EL (cell line): ENCODE results near the gene NEDD9.

Experiments used
- DNase-seq: peaks from one replicate; pipeline ENCODE4 v3.0.0-alpha.2; 2016

Gene NEDD9

GRCh38 chr6:11200356-11200755 is 32.1 kb downstream of the NEDD9 start:
- peak; percentile 70 for DNase-seq

DNA sequence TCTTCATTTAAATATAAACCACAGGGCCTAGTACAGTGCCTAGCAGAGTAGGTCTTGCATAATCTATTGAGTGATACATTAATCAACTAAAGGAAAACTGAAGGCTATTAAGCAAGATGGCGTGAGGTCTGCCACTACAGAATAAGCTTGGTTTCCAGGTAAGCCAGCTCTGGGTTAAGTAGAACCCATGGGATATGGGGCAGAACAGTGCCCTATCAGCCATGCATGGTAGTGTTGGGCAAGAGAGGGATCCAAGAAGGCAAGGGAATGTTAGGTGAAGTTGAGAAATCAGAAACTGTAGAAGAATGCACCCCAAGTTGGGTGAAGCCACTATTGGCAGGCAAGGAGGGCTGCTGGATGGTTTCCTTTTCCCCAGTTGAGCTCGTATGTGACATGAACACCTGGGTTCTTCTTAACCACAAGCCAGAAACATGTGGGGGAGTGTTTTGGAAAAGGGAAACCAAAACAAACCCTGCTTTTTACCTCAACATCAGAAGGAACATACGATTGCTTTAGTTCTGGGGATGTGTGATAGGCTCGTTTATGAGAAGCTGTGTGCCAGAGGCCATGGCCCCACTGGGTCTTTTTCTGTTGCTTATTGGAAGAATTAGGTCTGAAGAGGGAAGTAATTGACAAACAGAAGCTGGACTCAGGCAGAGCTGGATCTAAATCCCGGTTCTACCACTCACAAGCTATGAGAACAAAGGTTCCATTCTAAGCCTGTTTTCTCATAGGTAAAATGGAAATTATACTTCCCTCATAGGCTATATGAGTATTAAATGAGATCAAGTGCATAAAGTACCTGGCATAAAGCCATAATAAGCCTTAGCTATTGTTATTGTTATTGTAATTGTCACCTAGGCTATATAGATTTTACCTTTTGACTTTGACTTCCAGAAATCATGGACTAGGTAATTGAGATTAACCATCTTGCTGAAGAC is 33.5 kb downstream of the NEDD9 start:
- DNase-seq: no peak

DNA sequence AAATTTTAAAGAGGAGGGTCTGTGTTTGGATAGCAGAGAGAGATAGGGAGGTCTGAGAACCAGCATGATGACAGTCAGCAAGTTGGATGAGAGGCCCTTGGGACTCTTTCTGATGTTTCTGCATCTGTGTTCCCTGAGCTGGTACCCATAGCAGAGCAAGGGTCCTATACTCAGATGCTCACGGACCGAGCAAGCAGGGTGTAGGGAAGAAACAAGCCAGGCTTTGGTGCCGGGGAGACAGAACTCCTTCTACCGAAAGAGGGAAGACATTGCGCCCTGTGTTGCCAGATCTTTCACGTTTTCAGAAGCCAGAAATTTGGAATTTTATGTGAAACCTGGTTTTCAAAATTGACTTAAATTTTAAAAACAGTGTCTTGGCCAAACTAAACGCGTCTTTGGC is 34.6 kb downstream of the NEDD9 start:
- DNase-seq: no peak

DNA sequence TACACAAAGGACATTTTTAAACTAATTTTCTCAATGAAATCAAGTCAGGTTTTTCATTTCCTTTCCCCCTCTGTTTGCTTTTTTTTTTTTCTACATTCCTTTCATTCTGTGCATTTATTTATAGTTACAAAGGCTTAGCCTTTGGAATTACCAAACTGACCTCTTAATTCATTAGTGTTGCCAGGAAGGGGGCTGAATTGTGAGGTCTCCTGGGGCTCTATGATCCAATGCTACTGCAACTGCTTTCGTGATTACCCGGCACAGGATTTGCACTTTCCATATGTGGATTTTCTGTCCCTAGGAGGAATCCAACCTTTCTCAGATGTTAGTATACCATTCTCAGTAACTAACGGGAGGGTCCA is 35.3 kb downstream of the NEDD9 start:
- peak; percentile 91 for DNase-seq

DNA sequence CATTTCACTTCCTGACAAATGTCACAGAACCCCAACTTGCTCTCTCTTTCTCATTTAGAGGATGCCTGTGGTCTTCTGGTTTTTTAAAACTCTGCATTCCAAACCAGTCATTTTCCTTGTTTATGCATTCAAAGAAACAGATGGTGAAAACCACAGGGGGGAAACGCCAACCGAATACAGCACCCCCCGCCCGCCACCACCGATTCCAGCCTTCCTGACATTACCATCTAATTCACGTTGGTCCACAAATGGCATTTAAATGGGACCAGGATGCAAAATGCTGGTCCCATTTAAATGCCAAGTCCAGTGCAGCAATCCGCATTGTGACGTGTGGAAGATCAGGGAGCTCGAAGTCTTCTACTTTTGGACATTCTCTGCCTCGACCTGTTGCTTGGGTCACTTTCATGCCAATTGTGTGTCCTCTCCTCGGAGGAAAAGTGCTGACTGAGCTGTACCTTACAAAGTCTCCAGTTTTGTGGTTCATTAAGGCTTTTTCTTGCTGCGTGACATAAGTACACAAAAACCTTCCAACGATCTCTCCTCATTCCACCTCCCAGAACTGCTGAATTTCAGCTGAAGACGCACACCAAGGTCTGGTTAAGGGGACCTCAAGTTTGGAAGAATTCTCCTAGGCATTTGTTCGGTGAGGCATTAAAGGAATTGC is 35.8 kb downstream of the NEDD9 start:
- DNase-seq: peak; percentile 94

DNA sequence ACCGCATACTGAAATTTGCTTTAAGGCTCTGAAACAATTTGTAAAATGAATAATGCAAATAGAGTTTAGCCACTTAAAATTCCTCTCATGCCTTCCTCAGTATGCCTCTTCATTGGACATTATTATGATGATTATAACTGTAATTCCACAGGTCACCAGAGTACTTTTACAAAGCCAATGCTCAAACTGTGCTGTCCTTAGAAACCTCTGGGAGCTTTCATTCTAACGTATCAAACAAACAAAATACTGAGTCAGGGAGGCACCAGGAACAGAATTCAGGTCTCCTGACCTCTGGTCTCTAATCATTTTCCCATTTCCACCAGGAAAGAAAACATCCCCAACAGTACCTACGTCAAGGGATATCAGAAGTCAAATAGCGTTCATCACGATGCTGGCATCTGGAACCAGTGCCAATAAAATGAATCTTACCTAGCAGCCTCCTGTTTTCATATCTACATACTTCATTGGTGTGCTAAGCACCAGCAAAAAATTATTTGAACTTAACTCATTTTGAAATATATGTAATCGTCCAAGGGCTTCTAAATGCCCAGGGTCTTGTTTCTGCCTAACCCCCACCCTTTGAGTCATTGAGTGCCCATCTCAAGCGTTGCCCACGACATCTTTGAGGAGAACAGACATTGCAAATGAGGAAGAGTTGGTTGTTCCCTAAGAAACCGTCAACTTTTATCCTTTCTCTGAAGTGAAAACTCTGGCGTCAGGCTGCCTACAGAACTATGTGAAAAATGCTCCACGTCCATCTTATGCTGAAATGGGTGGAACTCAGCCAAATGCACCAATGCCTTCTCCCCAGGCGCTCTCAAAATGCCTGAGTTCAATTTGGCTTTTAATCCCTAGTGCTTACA is 37.9 kb downstream of the NEDD9 start:
- DNase-seq: peak; percentile 69

DNA sequence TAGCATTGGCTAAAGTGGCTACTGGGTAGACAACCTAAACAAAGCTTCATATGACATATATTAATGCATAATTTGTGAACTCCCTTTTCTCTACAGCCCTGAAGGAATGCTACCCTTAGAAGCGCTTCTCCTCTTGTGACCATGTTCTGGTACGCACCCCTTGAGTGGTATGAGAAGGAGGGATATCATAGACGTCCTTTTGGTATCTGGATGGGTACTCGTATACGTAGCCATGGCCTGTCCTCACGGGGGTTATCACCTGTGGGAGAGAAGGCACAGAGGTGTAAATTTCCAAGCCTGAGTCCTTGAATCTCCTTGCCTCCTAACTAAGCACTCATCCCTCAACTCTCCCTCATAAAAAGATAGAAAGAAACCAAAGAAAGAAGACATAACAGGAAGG is 39.0 kb downstream of the NEDD9 start:
- no peak for DNase-seq

DNA sequence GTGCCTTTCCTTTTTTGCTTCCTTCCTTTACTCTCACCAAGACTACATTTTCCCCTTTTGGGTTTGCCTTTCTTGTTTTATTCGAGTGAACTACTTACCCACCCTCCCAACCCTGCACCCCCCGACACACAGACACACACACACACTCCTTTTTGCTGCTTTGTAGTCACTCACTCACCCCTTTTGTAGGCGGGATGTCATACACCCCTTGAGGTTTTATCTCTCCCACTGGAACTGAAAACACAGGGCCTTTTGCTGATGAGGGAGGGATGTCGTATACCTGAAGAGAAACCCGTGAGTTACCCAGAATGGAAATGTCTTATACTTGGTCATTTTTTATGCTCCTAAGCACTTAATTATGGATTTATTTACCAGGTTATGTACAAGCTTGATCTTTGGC is 40.3 kb downstream of the NEDD9 start:
- no peak for DNase-seq

GRCh38 chr6:11190625-11191245 is 41.7 kb downstream of the NEDD9 start:
- DNase-seq: no peak

DNA sequence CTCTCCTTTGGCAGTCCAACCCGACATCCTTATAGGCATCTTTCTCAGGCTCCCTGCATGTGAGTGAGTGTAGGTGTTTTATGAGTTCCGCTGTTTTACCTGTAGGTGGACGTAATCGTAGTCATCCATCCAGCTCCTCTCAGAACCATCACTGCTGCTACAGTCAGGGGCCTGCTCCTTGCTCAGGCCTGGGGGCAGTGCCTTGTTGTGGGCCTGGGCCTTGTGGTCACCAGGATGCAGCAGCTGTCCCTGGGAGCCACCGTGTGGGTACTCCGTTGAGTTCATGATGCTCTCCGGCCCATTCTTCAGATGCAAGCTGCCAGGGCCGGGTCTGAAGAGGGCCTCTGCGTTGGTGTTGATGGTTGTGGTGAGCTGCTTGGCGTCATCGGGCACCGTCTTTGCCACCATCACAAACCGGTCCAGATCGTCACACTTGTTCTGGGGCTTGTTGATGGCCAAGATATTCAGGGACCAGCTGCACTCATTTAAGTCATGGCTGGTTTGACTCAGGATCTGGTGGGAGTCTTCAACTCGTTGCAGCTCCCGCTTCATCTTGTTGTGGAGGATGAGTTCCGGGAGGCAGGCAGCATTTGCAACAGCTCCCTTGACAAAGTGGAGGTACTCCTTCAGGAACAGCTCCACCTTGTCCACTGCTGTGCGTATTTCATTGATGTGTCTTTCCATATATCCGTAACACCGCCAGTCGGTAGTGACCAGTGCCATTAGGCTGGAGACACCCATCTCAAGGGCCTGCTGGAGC is 42.4 kb downstream of the NEDD9 start:
- DNase-seq: no peak

DNA sequence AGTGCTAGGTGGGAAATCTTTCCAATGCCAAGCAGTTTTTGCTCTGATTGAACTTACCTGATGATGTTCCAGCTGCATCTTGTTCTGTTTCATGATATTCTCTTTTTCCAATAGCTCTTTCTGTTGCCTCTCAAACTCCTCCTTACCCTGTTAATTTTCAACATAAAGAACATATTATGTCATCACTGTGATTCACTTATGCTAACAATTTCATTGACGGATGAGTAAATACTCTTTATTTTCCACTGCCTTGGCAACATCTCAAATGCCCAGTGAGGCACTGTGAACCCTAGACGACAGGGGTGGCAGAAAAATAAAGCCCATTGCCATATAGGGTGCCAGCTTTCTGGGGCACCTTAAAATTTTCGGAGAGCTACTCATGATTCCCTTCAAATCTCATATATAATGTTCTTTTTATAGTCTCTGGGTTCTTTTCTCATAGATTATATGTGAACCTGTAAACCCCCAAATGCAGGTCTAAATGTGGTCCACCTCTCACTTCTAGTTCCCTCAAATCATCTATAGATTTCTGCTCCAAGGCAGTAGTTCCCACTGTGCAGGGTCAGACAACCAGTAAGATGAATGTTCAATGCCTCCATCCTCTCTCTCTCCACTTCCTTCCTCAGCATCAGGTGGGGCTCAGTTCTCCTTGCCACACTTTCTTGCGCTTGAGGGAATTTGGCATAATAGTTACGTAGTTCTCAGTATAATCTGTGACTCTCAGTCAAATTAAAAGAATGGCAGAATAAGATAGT is 44.1 kb downstream of the NEDD9 start:
- DNase-seq: peak; percentile 55

- no peak for DNase-seq
Measured at GRCh38 chr6:11187301-11187700, 45.2 kb downstream of the NEDD9 start.

- no peak for DNase-seq
Measured at GRCh38 chr6:11185204-11185842, 47.1 kb downstream of the NEDD9 start.

DNA sequence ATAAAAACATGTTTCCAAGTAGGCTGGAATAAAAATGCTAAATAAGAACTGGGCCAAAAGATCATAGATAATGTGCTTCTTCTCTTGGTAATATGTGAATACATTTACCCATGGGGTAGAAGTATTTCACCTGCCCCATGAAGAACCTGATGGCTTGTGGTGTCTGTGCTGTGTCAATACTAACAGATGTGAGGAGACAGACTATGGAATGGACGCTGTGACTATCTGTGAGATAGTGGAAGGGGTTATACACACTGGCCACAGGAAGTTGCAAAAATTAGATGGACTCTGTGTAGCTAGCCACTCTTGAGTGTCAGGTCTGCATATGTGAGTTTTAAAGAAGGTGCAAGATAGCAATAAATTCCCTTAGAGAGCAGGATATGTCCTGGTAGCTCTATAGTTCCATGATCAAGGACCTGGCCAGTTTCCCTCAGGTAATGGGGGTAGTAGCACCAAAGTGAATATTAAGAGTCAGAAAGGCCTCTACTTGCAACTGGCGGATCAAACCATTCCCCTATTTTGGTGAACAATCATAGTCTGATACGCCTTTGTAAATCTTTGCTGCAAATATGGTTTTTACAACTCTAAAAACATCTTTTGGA is 48.6 kb downstream of the NEDD9 start:
- DNase-seq: no peak

DNA sequence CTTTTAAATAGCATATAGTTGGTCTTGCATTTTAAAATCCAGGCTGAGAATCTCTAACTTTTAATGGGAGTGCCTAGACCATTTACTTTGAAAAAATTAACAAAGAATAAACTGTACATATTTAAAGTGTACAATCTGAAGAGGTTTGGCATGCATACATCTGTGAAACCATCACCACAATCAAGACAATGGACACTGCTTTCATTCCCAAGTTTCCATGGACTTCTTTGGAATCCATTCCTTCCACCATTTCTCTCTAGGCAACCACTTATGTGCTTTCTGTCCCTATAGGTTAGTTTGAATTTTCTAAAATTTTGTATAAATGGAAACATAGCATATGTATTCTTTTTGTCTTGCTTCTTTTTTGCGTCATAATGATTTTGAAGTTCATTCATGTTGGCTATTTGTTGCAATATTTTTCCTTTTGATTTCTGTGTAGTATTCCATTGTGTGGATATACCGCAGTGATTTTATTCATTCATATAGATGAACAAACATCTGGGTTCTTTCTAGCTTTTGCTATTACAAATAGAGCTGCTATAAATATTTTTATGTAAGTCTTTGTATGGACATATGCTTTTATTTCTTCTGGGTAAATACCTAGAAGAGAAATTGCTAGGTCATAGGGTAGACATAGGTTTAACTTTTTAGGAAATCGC is 50.9 kb downstream of the NEDD9 start:
- no peak for DNase-seq

DNA sequence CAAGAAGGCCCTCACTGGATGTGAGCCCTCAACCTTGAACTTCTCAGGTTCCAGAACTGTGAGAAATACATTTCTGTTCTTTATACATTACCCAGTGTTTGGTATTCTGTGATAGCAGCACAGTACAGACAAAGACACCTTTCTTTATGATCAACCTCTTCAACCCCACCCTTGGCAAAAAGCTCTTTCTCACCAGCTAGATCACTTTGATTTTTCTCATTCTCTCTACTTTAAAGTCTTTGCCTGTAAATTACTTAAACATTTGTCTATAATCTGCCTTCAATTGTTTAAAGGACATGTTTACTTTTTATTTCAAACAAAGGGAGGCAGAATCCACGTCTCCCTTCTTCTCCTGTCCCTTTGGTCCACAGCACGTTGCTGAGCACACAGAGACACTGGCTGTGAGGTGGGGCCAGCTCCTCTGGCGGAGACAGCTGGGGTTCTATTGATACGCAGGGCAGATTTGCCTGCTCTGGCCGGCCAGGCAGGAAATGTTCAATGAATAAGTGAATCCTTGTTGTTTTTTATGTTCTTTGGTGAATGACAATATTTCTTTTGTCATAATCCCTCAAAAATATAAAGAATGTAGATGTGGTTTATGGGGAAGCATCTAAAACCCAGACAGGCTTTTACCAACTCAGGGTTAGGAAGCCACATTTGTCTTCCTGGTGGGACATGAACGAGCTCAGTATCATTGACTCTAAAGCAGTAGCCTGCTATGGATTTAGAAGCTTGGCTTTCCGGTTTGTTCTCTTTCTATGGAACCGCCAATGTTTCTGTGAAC is 52.9 kb downstream of the NEDD9 start:
- DNase-seq: no peak

GRCh38 chr6:11179088-11179418 is 53.4 kb downstream of the NEDD9 start:
- no peak for DNase-seq

DNA sequence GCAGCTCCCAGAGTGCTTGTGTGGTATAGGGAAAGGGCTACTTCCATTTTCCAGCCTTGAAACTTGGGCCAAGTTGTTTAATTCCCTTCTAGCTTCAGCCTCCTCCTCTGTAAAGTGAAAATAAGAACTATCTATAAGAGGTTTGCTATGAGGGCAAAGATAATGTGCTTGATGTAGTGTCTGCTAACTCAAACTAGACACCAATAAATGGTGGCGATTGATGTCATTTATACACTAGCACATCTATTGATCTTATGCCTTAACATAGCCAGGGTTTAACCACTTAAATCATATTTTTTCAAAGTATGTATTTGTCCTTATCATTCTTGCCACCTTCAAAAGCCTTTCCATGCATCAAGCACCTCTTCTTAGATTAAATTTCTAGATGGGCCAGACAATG is 55.2 kb downstream of the NEDD9 start:
- DNase-seq: no peak

GRCh38 chr6:11174242-11174611 is 58.2 kb downstream of the NEDD9 start:
- no peak for DNase-seq
